SK-N-SH (cell line): Measurements from ENCODE around the gene CADPS2.

Source experiments
- EP300 ChIP-seq, 2 experiments: IDR thresholded peaks; 2 replicates each; pipeline versions ENCODE4 v1.4.0 to v1.6.1; 2012; ENCODE audit warnings: borderline replicate concordance in 1 of 2, low read depth in 1 of 2, low read length in 1 of 2
- EZH2phosphoT487 ChIP-seq: fragments of 200-600 bp; sonication (generic); IDR thresholded peaks from 2 replicates; pipeline ENCODE4 v1.6.1; 2017; ENCODE audit warnings: low read depth, mixed run types, mild to moderate bottlenecking, antibody characterized with exemption, moderate library complexity, borderline replicate concordance
- MAX ChIP-seq: IDR thresholded peaks from 2 replicates; pipeline ENCODE4 v1.4.0; 2012; ENCODE audit warnings: low read depth
- TF ChIP-seq, protein P1 (sequence below): fragments of 200-600 bp; sonication (generic); IDR thresholded peaks from 2 replicates; pipeline ENCODE4 v1.6.1; 2017; ENCODE audit warnings: antibody characterized with exemption, mild to moderate bottlenecking, moderate library complexity

DNA sequence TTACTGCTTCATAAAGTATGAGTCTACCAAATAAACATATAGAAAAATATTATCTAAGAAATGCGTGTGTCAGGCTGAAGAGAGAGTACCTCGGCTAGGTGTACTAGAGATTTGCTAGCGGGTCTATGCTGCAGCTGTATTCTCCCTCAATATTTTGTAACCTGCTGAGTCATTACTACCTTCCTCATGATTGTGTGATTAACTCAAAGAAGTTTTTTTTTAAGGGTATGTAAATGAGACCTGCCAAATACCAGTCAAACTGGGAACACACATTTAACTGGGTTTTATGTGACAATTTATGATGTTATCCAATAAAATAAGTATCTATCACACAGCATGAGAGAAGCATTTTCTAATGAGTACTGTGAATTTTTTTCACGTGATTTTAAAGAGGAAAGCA is 367.8 kb downstream of the CADPS2 start:
- TF ChIP-seq MAX: no peak
- TF ChIP-seq, protein P1, sequence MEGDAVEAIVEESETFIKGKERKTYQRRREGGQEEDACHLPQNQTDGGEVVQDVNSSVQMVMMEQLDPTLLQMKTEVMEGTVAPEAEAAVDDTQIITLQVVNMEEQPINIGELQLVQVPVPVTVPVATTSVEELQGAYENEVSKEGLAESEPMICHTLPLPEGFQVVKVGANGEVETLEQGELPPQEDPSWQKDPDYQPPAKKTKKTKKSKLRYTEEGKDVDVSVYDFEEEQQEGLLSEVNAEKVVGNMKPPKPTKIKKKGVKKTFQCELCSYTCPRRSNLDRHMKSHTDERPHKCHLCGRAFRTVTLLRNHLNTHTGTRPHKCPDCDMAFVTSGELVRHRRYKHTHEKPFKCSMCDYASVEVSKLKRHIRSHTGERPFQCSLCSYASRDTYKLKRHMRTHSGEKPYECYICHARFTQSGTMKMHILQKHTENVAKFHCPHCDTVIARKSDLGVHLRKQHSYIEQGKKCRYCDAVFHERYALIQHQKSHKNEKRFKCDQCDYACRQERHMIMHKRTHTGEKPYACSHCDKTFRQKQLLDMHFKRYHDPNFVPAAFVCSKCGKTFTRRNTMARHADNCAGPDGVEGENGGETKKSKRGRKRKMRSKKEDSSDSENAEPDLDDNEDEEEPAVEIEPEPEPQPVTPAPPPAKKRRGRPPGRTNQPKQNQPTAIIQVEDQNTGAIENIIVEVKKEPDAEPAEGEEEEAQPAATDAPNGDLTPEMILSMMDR: no peak
- no peak for TF ChIP-seq EP300 (IDR thresholded peaks at IDR 0.05; ENCODE audit: borderline replicate concordance in 1 of 2, low read depth in 1 of 2, low read length in 1 of 2)
- TF ChIP-seq EZH2phosphoT487: no peak
